SK-N-SH (cell line): ENCODE measurements around the gene SCNN1B. TPM values are rescaled to one million over a fixed set of nuclear protein-coding genes. Genes with fewer than 3 reads are reported as not detected.

Experiments
- CTCF ChIA-PET: fragments of 300-600, 350-600 bp; formaldehyde crosslinking; extraction: SDS; loops from one replicate; lab custom pipeline; 2021; lab: Yijun Ruan, JAX
- POLR2A ChIA-PET: fragments of 350-600 bp; sonication (Branson Sonifier 250); formaldehyde crosslinking; extraction: SDS; loops from one replicate; lab custom pipeline; 2020; ENCODE audit warnings: antibody characterized with exemption, inconsistent platforms; lab: Yijun Ruan, JAX
- DNase-seq: peaks from one replicate; pipeline ENCODE4 v3.0.0; 2012
- H2AFZ ChIP-seq: fragments of 200-600 bp; sonication (generic); 2 replicates; pipeline ENCODE4 v1.8.1; 2016; ENCODE audit warnings: antibody characterized with exemption, mild to moderate bottlenecking, low read depth
- H3F3A ChIP-seq: fragments of 200-600 bp; sonication (generic); replicated peaks from 2 replicates; pipeline ENCODE3; 2016; ENCODE audit warnings: antibody characterized with exemption, mild to moderate bottlenecking; ENCODE audit not compliant: insufficient read depth
- H3K27ac ChIP-seq, 2 experiments: fragments of 200-500 bp in 1 of 2; fragments of 200-600 bp in 1 of 2; sonication (Bioruptor generic) in 1 of 2; sonication (generic), shearing (Covaris generic) in 1 of 2; 2 replicates each; pipeline versions ENCODE4 v1.5.1 to v1.6.1; 2014 to 2016; ENCODE audit warnings: low read depth in 2 of 2, inconsistent platforms in 1 of 2, low read length in 1 of 2, mild to moderate bottlenecking in 1 of 2, mixed read lengths in 1 of 2
- H3K27me3 ChIP-seq: fragments of 200-600 bp; sonication (generic), shearing (Covaris generic); 2 replicates; pipeline ENCODE4 v1.6.1; 2016; ENCODE audit warnings: mixed run types; ENCODE audit not compliant: insufficient read depth
- H3K36me3 ChIP-seq, 2 experiments: fragments of 200-500 bp in 1 of 2; fragments of 200-600 bp in 1 of 2; sonication (Bioruptor generic) in 1 of 2; sonication (generic) in 1 of 2; replicated peaks in 1 of 2; 2 replicates each; pipeline versions ENCODE3 to v1.5.1; 2014 to 2016; ENCODE audit warnings: low read length in 1 of 2, mild to moderate bottlenecking in 1 of 2; ENCODE audit not compliant: insufficient read depth in 2 of 2, control insufficient read depth in 1 of 2
- H3K4me1 ChIP-seq, 2 experiments: fragments of 200-500 bp in 1 of 2; fragments of 200-600 bp in 1 of 2; sonication (Bioruptor generic) in 1 of 2; sonication (generic), shearing (Covaris generic) in 1 of 2; 2 replicates each; pipeline versions ENCODE4 v1.5.1 to v1.6.1; 2014 to 2016; ENCODE audit warnings: low read depth in 1 of 2, low read length in 1 of 2, mixed run types in 1 of 2; ENCODE audit not compliant: insufficient read depth in 2 of 2, control insufficient read depth in 1 of 2
- H3K4me2 ChIP-seq: fragments of 200-600 bp; sonication (generic), shearing (Covaris generic); 2 replicates; pipeline ENCODE4 v1.6.1; 2017; ENCODE audit warnings: mixed run types
- H3K4me3 ChIP-seq, 2 experiments: fragments of 200-500 bp in 1 of 2; fragments of 200-600 bp in 1 of 2; sonication (Bioruptor generic) in 1 of 2; sonication (generic), shearing (Covaris generic) in 1 of 2; 2 replicates each; pipeline versions ENCODE4 v1.5.1 to v1.8.1; 2014 to 2016; ENCODE audit warnings: low read depth in 2 of 2, inconsistent platforms in 1 of 2, low read length in 1 of 2, mild to moderate bottlenecking in 1 of 2, mixed read lengths in 1 of 2, moderate library complexity in 1 of 2
- H3K79me2 ChIP-seq: fragments of 200-600 bp; sonication (generic); 2 replicates; pipeline ENCODE4 v1.8.1; 2017; ENCODE audit warnings: mild to moderate bottlenecking; ENCODE audit not compliant: insufficient read depth
- H3K9ac ChIP-seq: fragments of 200-600 bp; sonication (generic); 2 replicates; pipeline ENCODE4 v1.6.1; 2017; ENCODE audit warnings: mixed run types
- H3K9me2 ChIP-seq: fragments of 200-600 bp; sonication (generic); 2 replicates; pipeline ENCODE4 v1.6.1; 2017; ENCODE audit warnings: mixed run types
- H3K9me3 ChIP-seq: fragments of 200-600 bp; sonication (generic); 2 replicates; pipeline ENCODE4 v1.6.1; 2017; ENCODE audit warnings: mixed run types, mild to moderate bottlenecking, moderate library complexity
- H4K20me1 ChIP-seq: fragments of 200-600 bp; sonication (generic); 2 replicates; pipeline ENCODE4 v1.6.1; 2017; ENCODE audit warnings: mild to moderate bottlenecking, mixed run types; ENCODE audit not compliant: insufficient read depth
- EP300 ChIP-seq, 2 experiments: IDR thresholded peaks; 2 replicates each; pipeline versions ENCODE4 v1.4.0 to v1.6.1; 2012; ENCODE audit warnings: borderline replicate concordance in 1 of 2, low read depth in 1 of 2, low read length in 1 of 2
- FOSL2 ChIP-seq: IDR thresholded peaks from 2 replicates; pipeline ENCODE4 v1.4.0; 2012; ENCODE audit warnings: low read depth, mild to moderate bottlenecking, moderate library complexity, borderline replicate concordance
- FOXM1 ChIP-seq: IDR thresholded peaks from 2 replicates; pipeline ENCODE4 v1.4.0; 2012; ENCODE audit warnings: low read depth, mild to moderate bottlenecking
- MXI1 ChIP-seq: IDR thresholded peaks from 2 replicates; pipeline ENCODE4 v1.6.1; 2012; ENCODE audit warnings: mild to moderate bottlenecking, low read depth, low read length, improper control_type of control experiment
- RAD21 ChIP-seq: IDR thresholded peaks from 2 replicates; pipeline ENCODE4 v1.6.1; 2012; ENCODE audit warnings: mild to moderate bottlenecking, low read length
- RCOR1 ChIP-seq: fragments of 150-350 bp; IDR thresholded peaks from 2 replicates; pipeline ENCODE4 v1.6.1; 2017; ENCODE audit warnings: antibody characterized with exemption, low read length
- SIN3A ChIP-seq: IDR thresholded peaks from 2 replicates; pipeline ENCODE4 v1.6.1; 2012; ENCODE audit warnings: low read depth, mild to moderate bottlenecking, low read length, moderate library complexity, borderline replicate concordance
- TCF12 ChIP-seq: IDR thresholded peaks from 2 replicates; pipeline ENCODE4 v1.4.0; 2012
- TEAD4 ChIP-seq: IDR thresholded peaks from 2 replicates; pipeline ENCODE4 v1.4.0; 2012; ENCODE audit warnings: mild to moderate bottlenecking, borderline replicate concordance; ENCODE audit not compliant: insufficient read depth
- USF1 ChIP-seq: IDR thresholded peaks from 2 replicates; pipeline ENCODE4 v1.4.0; 2012; ENCODE audit warnings: low read depth, borderline replicate concordance
- YY1 ChIP-seq: IDR thresholded peaks from 2 replicates; pipeline ENCODE4 v1.4.0; 2012; ENCODE audit warnings: low read depth, mild to moderate bottlenecking
- ZBTB33 ChIP-seq: IDR thresholded peaks from 2 replicates; pipeline ENCODE4 v1.4.0; 2012; ENCODE audit warnings: low read depth, borderline replicate concordance
- WGBS: methylation state at CpG from one replicate; pipeline ENCODE4 v1.1.6; 2017; ENCODE audit warnings: low lambda C conversion rate; 5-methylcytosine and 5-hydroxymethylcytosine counted together
- polyA plus RNA-seq, 3 experiments: library from polyadenylated mRNA; depleted of rRNA; stranded (reverse); fragments of >200 nt; gene quantifications; 2 replicates each; pipeline ENCODE4 v1.2.3, GENCODE V29; 2012
- TF ChIP-seq, protein P1 (sequence below): IDR thresholded peaks from 2 replicates; pipeline ENCODE4 v1.4.0; 2012; ENCODE audit warnings: low read depth
- TF ChIP-seq, protein P2 (sequence below): fragments of 150-350 bp; IDR thresholded peaks from 2 replicates; pipeline ENCODE4 v1.6.1; 2017; ENCODE audit warnings: antibody characterized with exemption, low read length, low read depth, borderline replicate concordance

The SCNN1B gene
- polyA plus RNA-seq, 1 of the 3 experiments (the other 2 are of a cell fraction), result not detected

DNA sequence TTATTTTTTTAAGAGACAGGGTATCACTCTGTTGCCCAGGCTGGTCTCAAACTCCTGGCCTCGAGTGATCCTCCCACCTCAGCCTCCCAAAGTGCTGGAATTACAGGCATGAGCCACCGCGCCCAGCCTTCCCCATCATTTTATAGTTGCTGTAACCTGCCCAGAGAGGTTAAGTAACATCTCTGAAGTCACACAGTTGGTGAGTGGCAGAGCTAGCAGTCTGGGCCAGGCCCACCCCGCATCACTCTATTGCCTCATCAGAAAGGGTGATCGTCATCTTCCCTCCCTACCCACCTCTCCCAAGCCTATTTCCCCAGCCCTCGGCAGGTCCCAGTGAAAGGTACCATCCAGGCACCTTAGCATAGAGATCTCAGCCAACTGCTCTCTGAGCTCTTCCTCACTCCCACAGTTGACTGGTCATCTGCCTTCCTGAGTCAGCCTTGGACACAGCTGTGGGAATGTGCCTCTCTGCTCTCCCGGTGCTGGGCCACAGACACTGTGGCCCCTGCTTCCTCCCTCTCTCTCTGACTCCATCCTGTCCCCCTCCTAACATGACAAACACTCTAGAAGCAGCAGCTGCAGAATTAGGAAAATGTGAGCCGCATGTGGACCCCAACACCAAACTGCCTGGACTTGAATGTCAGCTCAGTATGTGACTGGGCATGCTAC, 57.1 kb downstream of the SCNN1B start:
- Histone ChIP-seq H4K20me1 (no peaks in the 10 kb centered on the region), H3K4me3 (no peak overlapping the region), H2AFZ (no peak overlapping the region), H3K4me1 (peaks cover 0 to 3% of the 10 kb centered on the region in 2 experiments; a peak in 1 of 4 replicates), H3K9ac (no peak overlapping the region), H3K79me2 (no peaks in the 10 kb centered on the region), H3F3A (no peaks in the 10 kb centered on the region), H3K27me3 (no peaks in the 10 kb centered on the region), H3K36me3 (no peaks in the 10 kb centered on the region), H3K9me2 (no peaks in the 10 kb centered on the region), H3K27ac (no peak overlapping the region)
- DNase-seq, result no peak
- WGBS, result 63% methylated on average over 8 of the region's 8 CpGs
- POLR2A ChIA-PET, result no interaction called here
- TF ChIP-seq YY1 (no peak), EP300 (IDR thresholded peaks at IDR 0.05; ENCODE audit: borderline replicate concordance in 1 of 2, low read depth in 1 of 2, low read length in 1 of 2) (no peak), ZBTB33 (no peak), FOSL2 (no peak), RCOR1 (no peak), SIN3A (no peak), MXI1 (no peak), TCF12 (no peak), USF1 (no peak), RAD21 (no peak), FOXM1 (no peak), TEAD4 (no peak)
- TF ChIP-seq, protein P1, sequence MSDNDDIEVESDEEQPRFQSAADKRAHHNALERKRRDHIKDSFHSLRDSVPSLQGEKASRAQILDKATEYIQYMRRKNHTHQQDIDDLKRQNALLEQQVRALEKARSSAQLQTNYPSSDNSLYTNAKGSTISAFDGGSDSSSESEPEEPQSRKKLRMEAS, result no peak
- TF ChIP-seq, protein P2, sequence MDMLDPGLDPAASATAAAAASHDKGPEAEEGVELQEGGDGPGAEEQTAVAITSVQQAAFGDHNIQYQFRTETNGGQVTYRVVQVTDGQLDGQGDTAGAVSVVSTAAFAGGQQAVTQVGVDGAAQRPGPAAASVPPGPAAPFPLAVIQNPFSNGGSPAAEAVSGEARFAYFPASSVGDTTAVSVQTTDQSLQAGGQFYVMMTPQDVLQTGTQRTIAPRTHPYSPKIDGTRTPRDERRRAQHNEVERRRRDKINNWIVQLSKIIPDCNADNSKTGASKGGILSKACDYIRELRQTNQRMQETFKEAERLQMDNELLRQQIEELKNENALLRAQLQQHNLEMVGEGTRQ, result no peak
- TF ChIP-seq, all 33 proteins: peak for 0
- no peak overlapping the region for H3K4me2 ChIP-seq
- CTCF ChIA-PET, result interaction anchor here (1.0 to 1.1 kb wide), 3 partner anchors 28 to 76 kb away, joined by 3 to 4 read pairs (median 3); no protein-coding TSS in a partner anchor
- no peaks in the 10 kb centered on the region for H3K9me3 ChIP-seq
